Gastrocnemius medialis (tissue), 4 donors: ENCODE measurements around the gene SRD5A3. TPM values are rescaled to one million over a fixed set of nuclear protein-coding genes. Genes with fewer than 3 reads are reported as not detected.

Experiments
- ATAC-seq, 2 donors: fragments of 150-250 bp; one replicate each; pipeline ENCODE4 v1.9.1; 2016
- DNase-seq, 2 donors: peaks; one replicate each; pipeline ENCODE4 v3.0.0-alpha.2; 2019
- H3K27ac ChIP-seq, 4 donors: fragments of 200-600 bp; sonication (generic); 1 replicate in 1 of 4; 2 replicates in 3 of 4; pipeline ENCODE4 v1.5.1; 2016 to 2018; ENCODE audit warnings: mild to moderate bottlenecking in 2 of 4, moderate library complexity in 1 of 4
- H3K27me3 ChIP-seq, 3 donors: fragments of 200-600 bp; sonication (generic) in 2 of 3; 1 replicate in 1 of 3; 2 replicates in 2 of 3; pipeline versions ENCODE4 v1.5.1 to v1.6.0; 2016 to 2019; ENCODE audit warnings: mild to moderate bottlenecking in 1 of 3, moderate library complexity in 1 of 3
- H3K36me3 ChIP-seq, 2 donors: fragments of 200-600 bp; sonication (generic) in 1 of 2; one replicate each; pipeline ENCODE4 v1.5.1; 2017 to 2018
- H3K4me1 ChIP-seq, 2 donors: fragments of 200-600 bp; sonication (generic) in 1 of 2; one replicate each; pipeline ENCODE4 v1.5.1; 2016 to 2017; ENCODE audit warnings: mild to moderate bottlenecking in 2 of 2
- H3K4me3 ChIP-seq, 4 donors: fragments of 200-600 bp; sonication (generic) in 3 of 4; 1 replicate in 1 of 4; 2 replicates in 3 of 4; pipeline ENCODE4 v1.5.1; 2016 to 2019; ENCODE audit warnings: mild to moderate bottlenecking in 2 of 4
- H3K9me3 ChIP-seq, 3 donors: fragments of 200-600 bp; sonication (generic) in 2 of 3; 1 replicate in 1 of 3; 2 replicates in 2 of 3; pipeline ENCODE4 v1.5.1; 2016 to 2019
- CTCF ChIP-seq, 5 experiments: fragments of 450-650 bp in 3 of 5; fragments of 200-600 bp in 2 of 5; sonication (generic) in 2 of 5; IDR thresholded peaks in 4 of 5; conservative IDR thresholded peaks in 1 of 5; 1 replicate in 4 of 5; 2 replicates in 1 of 5; pipeline ENCODE4 v1.5.1; 2016 to 2019; ENCODE audit warnings: antibody characterized with exemption in 5 of 5, mild to moderate bottlenecking in 3 of 5, moderate library complexity in 3 of 5
- POLR2A ChIP-seq, 2 donors: fragments of 450-650 bp; IDR thresholded peaks; one replicate each; pipeline ENCODE4 v1.6.1; 2017; ENCODE audit warnings: antibody characterized with exemption in 2 of 2, mild to moderate bottlenecking in 2 of 2, moderate library complexity in 2 of 2
- in situ Hi-C, 4 donors: fragments of 200-750 bp; cut with MboI; loops; one replicate each; pipeline versions ENCODE4 v1.15.0 to v1.8.0; 2017; ENCODE audit warnings: low sequenced_read_pairs in 4 of 4
- intact Hi-C: fragments of 100-400 bp; cut with DNase I; formaldehyde crosslinking; loops from one replicate; pipeline ENCODE4 v1.15.1; 2023; ENCODE audit warnings: low total_unique reads
- total RNA-seq, 4 donors: library from RNA; depleted of rRNA; stranded (reverse); fragments of >200 nt; gene quantifications; one replicate each; pipeline versions ENCODE4 v1.1.0 to v1.2.3, GENCODE V29; 2016

Gene SRD5A3
- total RNA-seq, 4 donors from 2014 or later = 2.4 to 7.6 (median 5.1) TPM

DNA sequence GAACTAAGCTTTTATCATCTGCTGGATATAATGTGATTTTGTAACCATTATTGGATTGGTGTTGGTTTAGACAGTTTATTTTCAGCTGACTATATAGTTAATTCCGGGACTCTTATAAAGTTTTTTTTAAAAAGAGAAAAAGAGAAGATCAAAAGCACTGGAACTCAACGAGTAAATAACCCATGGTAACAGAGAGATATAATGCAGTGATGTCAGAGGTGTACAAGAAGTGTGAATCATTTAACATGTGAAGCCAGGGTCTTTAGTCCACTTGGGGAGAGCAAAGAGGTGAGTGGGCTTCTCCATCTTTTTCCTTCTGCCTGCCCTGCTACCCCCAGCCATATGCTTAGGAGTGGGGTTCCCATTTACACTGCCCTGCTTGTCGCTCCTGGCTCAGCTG lies 52.9 kb downstream of the SRD5A3 start:
- in situ Hi-C loops = loop anchor here in 1 of 4 donors (10.0 kb wide), 2 partner anchors 54 to 146 kb away; partner anchors contain the start of genes CLOCK and SRD5A3
- ATAC-seq = no peak
- peak overlapping the region in 2 of 4 donors; percentile 5 to 95 for H3K4me3 ChIP-seq
- H3K27me3 ChIP-seq = no peaks in the 10 kb centered on the region
- H3K27ac ChIP-seq = peak overlapping the region in 3 of 4 donors; percentile 83 to 96 (median 88)
- TF ChIP-seq POLR2A (IDR thresholded peaks at IDR 0.05) (no peak), CTCF (IDR thresholded peaks at IDR 0.05 in 4 of 5, conservative IDR thresholded peaks at IDR 0.05 in 1 of 5) (no peak)
- no peaks in the 10 kb centered on the region for H3K36me3 ChIP-seq
- H3K4me1 ChIP-seq = peaks cover 32 to 39% of the 10 kb centered on the region in 2 donors
- intact Hi-C loops = loop anchor here (5.0 kb wide), 2 partner anchors 453 to 468 kb away; partner anchors contain the start of gene EXOC1
- H3K9me3 ChIP-seq = no peaks in the 10 kb centered on the region
- no peak for DNase-seq

- Histone ChIP-seq H3K4me1 (peaks cover 32 to 39% of the 10 kb centered on the region in 2 donors), H3K36me3 (peaks cover 0 to 1% of the 10 kb centered on the region in 2 donors), H3K9me3 (no peaks in the 10 kb centered on the region), H3K27me3 (no peaks in the 10 kb centered on the region), H3K4me3 (no peak overlapping the region), H3K27ac (no peak overlapping the region)
- no peak for DNase-seq
- intact Hi-C loops = loop anchor here (5.0 kb wide), 2 partner anchors 453 to 468 kb away; partner anchors contain the start of gene EXOC1
- ATAC-seq = no peak
- in situ Hi-C loops = loop anchor here in 1 of 4 donors (10.0 kb wide), 2 partner anchors 55 to 145 kb away; partner anchors contain the start of genes CLOCK and SRD5A3
- TF ChIP-seq CTCF (IDR thresholded peaks at IDR 0.05 in 4 of 5, conservative IDR thresholded peaks at IDR 0.05 in 1 of 5) (no peak), POLR2A (IDR thresholded peaks at IDR 0.05) (no peak)
Observed at GRCh38 chr4:55399581-55399980, 53.5 kb downstream of the SRD5A3 start.

- in situ Hi-C loops = loop anchor here in 1 of 4 donors (25.0 kb wide), 1 partner anchor 457 kb away; the partner anchor contains the start of gene EXOC1
- no peak overlapping the region for H3K27ac ChIP-seq
- no peak for DNase-seq
- no peak overlapping the region for H3K4me3 ChIP-seq
- H3K36me3 ChIP-seq = peaks cover 0 to 23% of the 10 kb centered on the region in 2 donors
- H3K4me1 ChIP-seq = peaks cover 0 to 15% of the 10 kb centered on the region in 2 donors
- no peak for ATAC-seq
- TF ChIP-seq POLR2A (IDR thresholded peaks at IDR 0.05) (no peak), CTCF (IDR thresholded peaks at IDR 0.05 in 4 of 5, conservative IDR thresholded peaks at IDR 0.05 in 1 of 5) (no peak)
- intact Hi-C loops = no loop called here
- H3K27me3 ChIP-seq = no peaks in the 10 kb centered on the region
- H3K9me3 ChIP-seq = no peaks in the 10 kb centered on the region
Observed at GRCh38 chr4:55405073-55405472, 59.0 kb downstream of the SRD5A3 start.

DNA sequence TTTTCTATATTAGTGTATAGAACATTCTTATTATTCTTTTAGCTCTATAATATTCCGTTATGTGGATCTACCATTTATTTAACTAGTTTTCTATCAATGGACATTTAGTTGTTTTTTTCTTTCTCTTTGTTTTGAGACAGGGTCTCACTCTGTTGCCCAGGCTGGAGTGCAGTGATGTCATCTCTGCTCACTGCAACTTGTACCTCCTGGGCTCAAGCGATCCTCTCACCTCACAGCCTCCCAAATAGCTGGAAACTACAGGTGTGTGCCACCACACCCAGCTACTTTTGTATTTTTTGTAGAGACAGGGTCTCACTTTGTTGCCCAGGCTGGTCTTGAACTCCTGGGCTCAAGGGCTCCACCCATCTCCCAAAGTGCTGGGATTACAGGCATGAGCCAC lies 60.5 kb downstream of the SRD5A3 start:
- DNase-seq (no peak), ATAC-seq (no peak)
- TF ChIP-seq POLR2A (IDR thresholded peaks at IDR 0.05) = no peak
- TF ChIP-seq CTCF (IDR thresholded peaks at IDR 0.05 in 4 of 5, conservative IDR thresholded peaks at IDR 0.05 in 1 of 5) = no peak
- H3K4me1 ChIP-seq = peaks cover 0 to 16% of the 10 kb centered on the region in 2 donors
- intact Hi-C loops (no loop called here), in situ Hi-C loops (loop anchor here in 1 of 4 donors (25.0 kb wide), 1 partner anchor 456 kb away; the partner anchor contains the start of gene EXOC1)
- H3K27me3 ChIP-seq = no peaks in the 10 kb centered on the region
- no peak overlapping the region for H3K4me3 ChIP-seq
- no peaks in the 10 kb centered on the region for H3K9me3 ChIP-seq
- H3K36me3 ChIP-seq = peaks cover 0 to 23% of the 10 kb centered on the region in 2 donors
- H3K27ac ChIP-seq = no peak overlapping the region
